MCF 10A (cell line): Measurements from ENCODE around the gene ARHGAP4. TPM values are rescaled to one million over a fixed set of nuclear protein-coding genes. Genes with fewer than 3 reads are reported as not detected.

Experiments
- BruUV-seq: library from RNA; stranded (reverse); fragments of 400-500 nt; replicated peaks from 2 replicates; lab custom pipeline; 2021; lab: Mats Ljungman, UMichigan
- CTCF ChIA-PET: fragments of 300-600 bp; sonication (Branson Sonifier 250); formaldehyde crosslinking; extraction: SDS; loops from one replicate; lab custom pipeline; 2021; ENCODE audit warnings: antibody characterized with exemption, inconsistent platforms; lab: Yijun Ruan, JAX
- POLR2A ChIA-PET: fragments of 300-600, 350-650 bp; sonication (Branson Sonifier 250); formaldehyde crosslinking; extraction: SDS; loops from one replicate; lab custom pipeline; 2020; ENCODE audit warnings: antibody characterized with exemption, inconsistent platforms; lab: Yijun Ruan, JAX
- DNase-seq: peaks from one replicate; pipeline ENCODE4 v3.0.0-alpha.2; 2018; ENCODE audit not compliant: unreplicated experiment
- H3K27ac Mint-ChIP-seq: one replicate; pipeline ENCODE4 v1.8.0; 2022; ENCODE audit warnings: mild to moderate bottlenecking, low read depth, mixed read lengths; ENCODE audit not compliant: unreplicated experiment
- H3K27me3 Mint-ChIP-seq: one replicate; pipeline ENCODE4 v1.8.0; 2022; ENCODE audit warnings: mixed read lengths; ENCODE audit not compliant: insufficient read depth, unreplicated experiment
- H3K36me3 Mint-ChIP-seq: one replicate; pipeline ENCODE4 v1.8.0; 2022; ENCODE audit warnings: mild to moderate bottlenecking, moderate library complexity, mixed read lengths; ENCODE audit not compliant: insufficient read depth, unreplicated experiment
- H3K4me1 Mint-ChIP-seq: one replicate; pipeline ENCODE4 v1.8.0; 2022; ENCODE audit warnings: mixed read lengths; ENCODE audit not compliant: insufficient read depth, unreplicated experiment
- H3K4me3 Mint-ChIP-seq: one replicate; pipeline ENCODE4 v1.8.0; 2022; ENCODE audit warnings: mild to moderate bottlenecking, moderate library complexity, mixed read lengths; ENCODE audit not compliant: unreplicated experiment
- H3K9me3 Mint-ChIP-seq: one replicate; pipeline ENCODE4 v1.8.0; 2022; ENCODE audit warnings: mixed read lengths; ENCODE audit not compliant: unreplicated experiment
- intact Hi-C: fragments of 100-400 bp; cut with micrococcal nuclease; formaldehyde crosslinking; loops from 2 replicates; pipeline ENCODE4 v1.14.1; 2022
- total RNA-seq: library from RNA; stranded (reverse); gene quantifications from 2 replicates; pipeline ENCODE4 v1.2.3, GENCODE V29; 2022
- TF ChIP-seq, protein P1 (sequence below): fragments of 200-600 bp; IDR thresholded peaks from one replicate; pipeline ENCODE4 v1.8.0; 2022; ENCODE audit warnings: antibody characterized with exemption, mild to moderate bottlenecking; ENCODE audit not compliant: unreplicated experiment

The ARHGAP4 gene
- total RNA-seq, 1 experiment from 2014 or later, result 2.3 TPM

DNA sequence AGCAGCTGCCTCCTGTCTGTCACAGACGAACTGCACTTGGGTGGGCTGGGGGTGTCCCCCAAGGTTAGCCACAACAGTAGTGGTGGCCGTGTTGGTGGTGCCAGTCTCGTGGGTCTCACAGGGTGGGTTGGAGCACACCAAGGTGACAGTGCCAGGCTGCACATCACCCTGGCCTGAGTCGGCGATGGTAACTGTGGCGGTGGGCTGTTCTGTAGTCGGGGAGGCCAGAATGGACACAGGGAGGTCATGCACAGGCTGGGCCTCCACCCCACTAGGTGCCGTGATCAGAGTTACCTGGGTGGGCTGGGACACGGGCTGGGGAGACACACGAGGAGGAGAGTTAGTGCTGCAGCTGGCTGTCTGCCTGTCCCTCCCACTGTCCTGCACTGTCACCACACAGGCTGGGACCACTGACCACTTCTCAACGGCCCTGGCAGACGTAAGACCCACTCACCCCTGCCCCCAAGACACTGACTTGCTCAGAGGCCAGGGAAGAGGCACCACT, 29.2 kb upstream of the ARHGAP4 start:
- intact Hi-C loops, result no loop called here
- DNase-seq, result no peak
- Mint-ChIP-seq H3K9me3 (no peaks in the 10 kb centered on the region), H3K27ac (no peak overlapping the region), H3K4me1 (no peaks in the 10 kb centered on the region), H3K27me3 (no peaks in the 10 kb centered on the region), H3K4me3 (no peak overlapping the region), H3K36me3 (peaks cover 77% of the 10 kb centered on the region)
- TF ChIP-seq, protein P1, sequence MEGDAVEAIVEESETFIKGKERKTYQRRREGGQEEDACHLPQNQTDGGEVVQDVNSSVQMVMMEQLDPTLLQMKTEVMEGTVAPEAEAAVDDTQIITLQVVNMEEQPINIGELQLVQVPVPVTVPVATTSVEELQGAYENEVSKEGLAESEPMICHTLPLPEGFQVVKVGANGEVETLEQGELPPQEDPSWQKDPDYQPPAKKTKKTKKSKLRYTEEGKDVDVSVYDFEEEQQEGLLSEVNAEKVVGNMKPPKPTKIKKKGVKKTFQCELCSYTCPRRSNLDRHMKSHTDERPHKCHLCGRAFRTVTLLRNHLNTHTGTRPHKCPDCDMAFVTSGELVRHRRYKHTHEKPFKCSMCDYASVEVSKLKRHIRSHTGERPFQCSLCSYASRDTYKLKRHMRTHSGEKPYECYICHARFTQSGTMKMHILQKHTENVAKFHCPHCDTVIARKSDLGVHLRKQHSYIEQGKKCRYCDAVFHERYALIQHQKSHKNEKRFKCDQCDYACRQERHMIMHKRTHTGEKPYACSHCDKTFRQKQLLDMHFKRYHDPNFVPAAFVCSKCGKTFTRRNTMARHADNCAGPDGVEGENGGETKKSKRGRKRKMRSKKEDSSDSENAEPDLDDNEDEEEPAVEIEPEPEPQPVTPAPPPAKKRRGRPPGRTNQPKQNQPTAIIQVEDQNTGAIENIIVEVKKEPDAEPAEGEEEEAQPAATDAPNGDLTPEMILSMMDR, result no peak
- POLR2A ChIA-PET, result no interaction called here
- CTCF ChIA-PET, result interaction anchor here (0.5 kb wide), 1 partner anchor 361 kb away, joined by 3 read pairs; no protein-coding TSS in a partner anchor
- no TSS peak for BruUV-seq

DNA sequence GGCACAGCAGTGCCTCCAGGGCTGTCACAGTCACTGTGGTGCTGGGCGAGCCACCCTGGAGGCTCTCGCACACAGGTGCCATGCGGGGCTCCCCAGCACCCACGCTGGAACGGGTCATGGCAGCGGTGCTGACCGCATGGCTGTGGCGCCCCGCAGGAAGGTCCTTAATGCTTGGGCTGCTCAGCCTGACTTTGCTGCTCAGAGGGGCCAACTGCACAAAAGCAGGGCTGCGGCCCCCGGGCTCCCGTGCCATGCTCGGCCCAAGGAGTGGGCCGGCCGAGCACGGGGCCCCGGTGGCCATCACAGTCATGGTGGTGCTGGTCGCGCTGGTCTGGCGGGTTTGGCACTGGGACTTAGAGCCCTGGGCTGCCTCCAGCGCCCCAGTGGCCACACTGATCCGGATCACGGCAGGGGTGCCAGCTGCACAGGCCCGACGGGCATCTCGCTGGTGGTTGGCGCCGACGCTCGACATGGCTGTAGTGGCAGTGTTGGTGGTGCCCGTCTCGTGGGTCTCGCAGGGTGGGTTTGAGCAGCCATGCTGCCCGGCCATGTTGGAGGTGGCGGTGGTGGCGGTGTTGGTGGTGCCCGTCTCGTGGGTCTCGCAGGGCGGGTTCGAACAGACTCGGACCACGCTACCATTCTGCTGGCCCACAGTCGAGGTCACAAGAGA, 28.6 kb upstream of the ARHGAP4 start:
- Mint-ChIP-seq H3K36me3 (peaks cover 78% of the 10 kb centered on the region), H3K4me3 (no peak overlapping the region), H3K4me1 (no peaks in the 10 kb centered on the region), H3K9me3 (no peaks in the 10 kb centered on the region), H3K27ac (no peak overlapping the region), H3K27me3 (no peaks in the 10 kb centered on the region)
- intact Hi-C loops, result no loop called here
- TF ChIP-seq, protein P1, result no peak
- DNase-seq, result no peak
- POLR2A ChIA-PET, result no interaction called here
- CTCF ChIA-PET, result interaction anchor here (0.5 kb wide), 1 partner anchor 361 kb away, joined by 3 read pairs; no protein-coding TSS in a partner anchor
- BruUV-seq, result TSS peak; percentile 13

DNA sequence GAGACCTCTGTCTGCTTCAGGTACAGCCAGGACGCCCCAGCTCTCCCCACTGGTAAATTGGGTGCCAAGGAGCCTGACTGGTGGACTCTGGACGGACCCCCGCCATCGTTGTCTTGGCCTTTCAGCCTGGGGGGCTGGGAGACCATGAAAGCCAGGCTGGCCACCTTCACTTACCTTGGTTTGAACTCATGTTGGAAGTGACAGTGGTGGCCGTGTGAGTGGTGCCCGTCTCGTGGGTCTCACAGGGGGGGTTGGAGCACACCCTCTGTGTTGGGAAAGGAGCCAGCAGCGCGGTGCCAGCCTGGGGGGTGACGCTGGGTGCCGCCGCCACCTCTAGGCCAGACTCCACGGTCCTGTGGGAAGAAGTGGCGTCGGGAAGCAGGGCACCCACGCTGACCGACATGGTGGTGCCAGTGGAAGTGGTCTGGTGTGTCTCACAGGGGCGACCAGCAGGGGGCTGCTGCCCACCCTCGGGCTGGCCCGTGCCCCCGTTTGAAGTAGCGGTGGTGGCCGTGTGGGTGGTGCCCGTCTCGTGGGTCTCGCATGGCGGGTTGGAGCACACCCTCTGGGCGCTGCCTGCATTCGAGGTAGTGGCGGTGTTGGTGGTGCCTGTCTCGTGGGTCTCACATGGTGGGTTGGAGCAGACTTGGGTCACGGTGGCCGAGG, 28.0 kb upstream of the ARHGAP4 start:
- Mint-ChIP-seq H3K36me3 (peaks cover 80% of the 10 kb centered on the region), H3K27me3 (no peaks in the 10 kb centered on the region), H3K9me3 (no peaks in the 10 kb centered on the region), H3K4me3 (no peak overlapping the region), H3K4me1 (no peaks in the 10 kb centered on the region), H3K27ac (no peak overlapping the region)
- POLR2A ChIA-PET, result no interaction called here
- intact Hi-C loops, result loop anchor here (1.0 kb wide), 1 partner anchor 190 kb away; the partner anchor contains the start of gene PLXNB3
- CTCF ChIA-PET, result interaction anchor here (0.6 to 4.2 kb wide), 6 partner anchors 13 to 997 kb away, joined by 3 to 50 read pairs (median 4); no protein-coding TSS in a partner anchor
- TF ChIP-seq, protein P1, result no peak
- DNase-seq, result no peak
- no TSS peak for BruUV-seq

DNA sequence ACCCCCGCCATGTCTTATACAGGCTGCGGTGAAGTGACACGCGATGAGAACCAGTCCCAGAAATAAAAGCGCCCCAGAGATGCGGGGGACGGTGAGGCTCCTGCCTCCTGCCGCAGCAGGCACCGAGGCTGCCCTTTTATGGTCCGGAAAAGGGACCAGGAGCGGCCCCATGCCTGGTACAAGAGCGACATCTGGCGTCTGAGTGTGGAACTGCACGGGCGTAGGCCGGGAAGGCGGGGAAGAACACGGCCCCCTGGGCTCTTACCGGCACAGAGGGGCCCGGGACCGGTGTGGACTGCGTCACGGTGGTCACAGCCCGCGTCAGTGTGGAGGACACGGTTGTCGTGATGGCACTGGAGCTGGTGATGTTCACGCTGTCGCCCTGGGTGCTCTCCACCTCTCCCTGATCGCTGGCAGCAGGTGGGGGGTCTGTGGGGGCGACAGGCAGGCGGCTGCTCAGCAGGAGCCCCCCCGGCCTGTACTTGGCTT, 27.3 kb upstream of the ARHGAP4 start:
- intact Hi-C loops, result loop anchor here (1.0 kb wide), 1 partner anchor 189 kb away; the partner anchor contains the start of gene PLXNB3
- peak; percentile 61 for DNase-seq
- no peak overlapping the region for H3K4me3 Mint-ChIP-seq
- no peaks in the 10 kb centered on the region for H3K27me3 Mint-ChIP-seq
- peaks cover 86% of the 10 kb centered on the region for H3K36me3 Mint-ChIP-seq
- TF ChIP-seq, protein P1, result peak; percentile 96
- ChIA-PET POLR2A (interaction anchor here (0.6 kb wide), 1 partner anchor 29 kb away, joined by 3 read pairs; no protein-coding TSS in a partner anchor), CTCF (interaction anchor here (0.6 to 4.2 kb wide), 10 partner anchors 13 to 996 kb away, joined by 3 to 50 read pairs (median 4); partner anchors contain the start of gene ARHGAP4)
- no peak overlapping the region for H3K27ac Mint-ChIP-seq
- H3K9me3 Mint-ChIP-seq, result no peaks in the 10 kb centered on the region
- no TSS peak for BruUV-seq
- no peaks in the 10 kb centered on the region for H3K4me1 Mint-ChIP-seq
